GM19438 (cell line): ENCODE results near the gene GIPR.
"Not testable (repeated sequence)": the region's sequence is repeated elsewhere in the genome, so short reads cannot be mapped to it uniquely, and the experiment has no call there.

Source experiments
- ATAC-seq: cut with Tn5 transposase; IDR thresholded peaks from one replicate; pipeline ENCODE4 v1.9.1; 2021; ENCODE audit warnings: low read depth; ENCODE audit not compliant: unreplicated experiment

GIPR gene

DNA sequence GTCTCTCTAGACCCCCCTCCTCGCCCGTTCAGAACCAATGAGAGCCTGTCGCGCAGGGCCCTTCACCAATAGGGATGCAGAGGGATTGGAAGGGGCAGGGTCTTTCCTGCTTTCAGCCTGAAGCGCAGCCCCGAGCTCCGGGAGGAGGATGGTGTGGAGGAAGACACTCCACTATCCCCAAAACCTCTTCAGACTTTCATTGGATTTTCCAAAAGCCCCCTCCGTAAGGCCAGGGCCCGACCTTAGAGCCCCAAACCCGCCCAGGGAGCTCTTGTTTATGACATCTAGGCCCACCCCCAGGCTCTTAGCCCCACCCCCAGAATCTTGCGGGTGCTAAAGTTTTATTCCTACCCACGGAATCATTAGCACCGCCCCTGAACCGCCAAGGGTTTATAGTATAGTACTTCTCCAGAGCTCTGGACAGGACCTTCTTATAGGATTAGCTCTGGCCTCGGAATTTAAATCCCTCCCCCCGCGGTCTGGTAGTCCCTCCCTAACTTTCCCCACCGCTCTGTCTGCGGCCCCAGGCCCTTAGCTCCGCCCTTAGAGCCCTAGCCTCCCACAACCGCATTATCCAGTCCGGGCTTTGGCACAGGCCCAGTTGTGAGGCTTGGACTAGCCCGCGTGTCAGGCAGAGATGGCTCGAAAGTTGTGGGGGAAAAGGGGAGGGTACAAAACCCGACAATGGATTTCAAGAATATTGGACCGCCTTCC lies 22.2 kb upstream of the GIPR start:
- peak; percentile 29 for ATAC-seq

DNA sequence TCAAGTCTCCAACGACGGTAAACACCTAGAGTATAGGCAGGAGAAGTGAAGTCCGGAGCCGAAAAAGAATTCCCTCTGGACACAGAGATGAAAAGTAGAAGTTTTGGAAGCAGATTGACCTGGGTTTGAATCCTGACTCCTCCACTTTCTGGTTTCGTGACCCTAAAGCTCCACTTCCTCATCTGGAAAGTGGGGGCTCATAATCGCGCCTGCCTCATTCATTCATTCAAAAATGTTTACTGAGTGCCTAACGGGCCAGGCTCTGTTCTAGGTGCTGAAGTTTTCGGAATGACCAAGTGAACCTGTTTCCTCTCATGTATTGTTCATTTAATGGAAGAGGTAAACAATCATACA lies 21.7 kb upstream of the GIPR start:
- no peak for ATAC-seq

DNA sequence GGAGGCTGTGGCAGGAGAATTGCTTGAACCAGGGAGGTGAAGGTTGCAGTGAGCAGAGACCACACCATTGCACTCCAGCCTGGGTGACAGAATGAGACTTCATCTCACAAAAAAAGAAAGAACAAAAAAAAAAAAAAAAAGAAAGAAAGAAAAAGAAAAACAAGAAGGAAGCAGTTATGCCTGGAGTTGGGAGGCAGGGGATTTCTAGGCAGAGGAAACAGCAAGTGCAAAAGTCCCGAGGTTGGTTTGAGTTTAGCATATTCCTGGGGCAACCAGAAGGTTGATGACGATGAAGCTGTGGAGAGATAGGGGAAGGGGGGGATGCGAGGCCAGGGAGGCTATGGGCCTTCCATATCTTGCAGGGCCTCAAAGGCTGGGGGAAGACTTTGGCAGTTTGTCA lies 17.3 kb upstream of the GIPR start:
- no peak for ATAC-seq

DNA sequence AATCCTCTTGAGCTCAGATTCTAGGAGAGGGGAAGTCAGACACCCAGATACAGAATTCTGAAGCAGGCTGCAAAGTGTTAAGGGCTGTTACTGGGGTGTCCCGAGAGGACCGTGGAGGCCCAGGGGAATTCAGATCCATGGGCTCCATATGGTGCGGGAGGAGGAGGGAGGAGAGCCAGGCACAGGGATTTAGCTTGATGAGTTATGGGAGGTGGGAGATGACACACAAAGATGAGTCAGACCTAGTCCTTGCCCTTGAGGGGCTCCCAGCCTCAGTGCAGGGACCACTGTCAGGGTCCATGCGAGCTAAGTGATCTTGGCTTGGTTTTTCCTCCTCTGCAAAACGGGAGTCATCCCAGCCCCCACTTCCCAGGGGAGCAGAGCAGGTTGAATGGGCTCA lies 14.4 kb upstream of the GIPR start:
- no peak for ATAC-seq

DNA sequence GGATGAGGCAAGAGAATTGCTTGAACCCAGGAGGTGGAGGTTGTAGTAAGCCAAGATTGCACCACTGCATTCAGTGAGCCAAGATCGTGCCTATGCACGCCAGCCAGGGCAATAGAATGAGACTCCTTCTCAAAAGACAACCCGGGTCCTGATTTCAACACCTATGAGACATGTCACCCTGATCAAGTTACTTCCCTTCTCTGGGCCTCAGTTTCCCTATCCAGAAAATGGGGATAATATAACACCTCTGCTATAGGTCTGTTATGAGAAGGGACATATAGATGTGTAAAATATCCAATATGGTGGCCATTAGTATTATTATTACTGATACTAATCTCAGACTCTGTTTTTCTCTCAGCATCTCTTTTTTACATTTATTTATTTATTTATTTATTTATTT lies 12.9 kb upstream of the GIPR start:
- ATAC-seq, result no peak

DNA sequence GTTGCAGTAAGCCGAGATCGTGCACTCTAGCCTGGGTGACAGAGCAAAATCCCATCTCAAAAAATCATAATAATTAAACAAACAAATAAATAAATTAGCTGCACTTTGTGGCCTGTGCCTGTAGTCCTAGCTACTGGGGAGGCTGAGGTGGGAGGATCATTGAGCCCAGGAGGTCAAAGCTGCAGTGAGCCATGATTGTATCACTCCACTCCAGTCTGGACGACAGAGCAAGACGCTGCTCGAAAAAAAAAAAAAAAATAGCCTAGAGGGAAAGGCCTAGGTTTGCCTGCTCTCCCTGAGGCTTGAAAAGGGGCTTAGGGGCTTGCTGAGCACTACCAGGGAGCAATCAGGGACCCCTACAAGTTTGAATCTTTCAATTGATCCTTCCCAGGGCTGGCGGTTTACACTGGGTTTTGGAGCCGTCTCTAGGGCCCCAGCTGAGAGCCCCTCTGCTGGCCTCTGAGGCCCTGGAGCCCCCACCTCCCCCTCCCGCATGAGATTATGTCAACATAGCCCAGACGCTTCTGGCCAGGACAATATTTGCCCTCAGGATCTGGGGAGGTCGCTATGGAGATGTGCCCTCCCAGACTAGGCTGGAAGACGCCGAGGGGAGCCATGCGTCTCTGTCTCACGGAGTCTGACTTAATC lies 10.4 kb upstream of the GIPR start:
- no peak for ATAC-seq

DNA sequence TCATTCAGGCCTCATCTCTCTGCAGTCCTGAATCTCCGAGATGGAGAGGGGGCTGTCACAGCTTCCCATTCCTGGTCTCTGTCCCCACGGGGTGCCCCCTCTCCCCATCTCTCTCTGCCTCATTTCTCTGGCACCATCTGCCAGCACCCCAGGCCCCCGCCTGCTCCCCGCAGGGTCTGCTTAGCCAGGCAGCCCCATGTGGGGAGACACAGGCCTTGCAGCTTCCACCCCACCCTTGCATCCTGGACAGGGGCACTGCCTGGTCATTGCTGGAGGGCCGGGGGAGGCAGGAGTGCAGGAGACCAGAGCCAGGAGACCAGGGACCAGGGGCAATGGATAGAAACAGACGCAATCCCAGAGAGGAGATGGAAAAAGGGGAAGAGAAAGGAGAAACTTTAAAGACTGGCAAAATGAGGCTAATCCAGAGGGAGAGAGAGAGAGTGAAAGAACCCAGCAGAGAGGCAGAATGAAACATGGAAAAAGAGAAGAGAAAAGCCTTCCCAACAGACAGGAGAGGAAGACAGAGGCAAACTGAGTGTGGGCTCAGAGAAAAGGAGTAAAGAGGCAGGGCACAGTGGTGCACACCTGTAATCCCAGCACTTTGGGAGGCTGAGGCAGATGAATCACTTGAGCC lies 8.8 kb upstream of the GIPR start:
- no peak for ATAC-seq

GRCh38 chr19:45660636-45661035 lies 7.4 kb upstream of the GIPR start:
- ATAC-seq, result no peak

- ATAC-seq, result no peak
These were observed 4.2 kb upstream of the GIPR start for GRCh38 chr19:45663800-45664199.

GRCh38 chr19:45664575-45664974 lies 3.4 kb upstream of the GIPR start:
- ATAC-seq, result no peak

DNA sequence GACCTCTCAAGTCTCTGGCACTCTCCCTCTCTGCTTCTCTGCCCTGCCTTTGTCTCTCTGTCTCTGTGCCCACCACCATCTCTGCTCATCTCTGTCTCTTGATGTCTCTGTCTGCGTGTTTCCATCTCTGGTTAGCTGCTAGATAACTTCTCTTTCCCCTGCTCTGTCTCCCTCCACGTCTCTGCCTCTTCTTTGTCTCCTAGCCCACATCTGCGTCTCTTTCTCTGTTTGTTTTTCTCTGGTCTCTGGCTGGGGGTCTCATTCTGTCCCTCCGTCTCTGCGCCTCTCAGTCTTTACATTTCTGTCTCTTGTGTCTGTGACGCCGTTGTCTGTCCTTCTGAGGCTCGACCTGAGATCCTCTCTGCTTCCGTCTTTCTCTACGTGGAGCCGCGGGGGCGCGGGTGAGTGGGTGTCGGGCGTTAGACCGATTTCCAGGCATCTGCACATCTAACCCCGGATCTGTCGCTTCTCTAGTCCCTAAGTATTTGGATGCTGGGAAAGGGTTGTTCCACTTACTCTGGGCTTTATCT lies 386 bp downstream of the GIPR start:
- ATAC-seq, result no peak

DNA sequence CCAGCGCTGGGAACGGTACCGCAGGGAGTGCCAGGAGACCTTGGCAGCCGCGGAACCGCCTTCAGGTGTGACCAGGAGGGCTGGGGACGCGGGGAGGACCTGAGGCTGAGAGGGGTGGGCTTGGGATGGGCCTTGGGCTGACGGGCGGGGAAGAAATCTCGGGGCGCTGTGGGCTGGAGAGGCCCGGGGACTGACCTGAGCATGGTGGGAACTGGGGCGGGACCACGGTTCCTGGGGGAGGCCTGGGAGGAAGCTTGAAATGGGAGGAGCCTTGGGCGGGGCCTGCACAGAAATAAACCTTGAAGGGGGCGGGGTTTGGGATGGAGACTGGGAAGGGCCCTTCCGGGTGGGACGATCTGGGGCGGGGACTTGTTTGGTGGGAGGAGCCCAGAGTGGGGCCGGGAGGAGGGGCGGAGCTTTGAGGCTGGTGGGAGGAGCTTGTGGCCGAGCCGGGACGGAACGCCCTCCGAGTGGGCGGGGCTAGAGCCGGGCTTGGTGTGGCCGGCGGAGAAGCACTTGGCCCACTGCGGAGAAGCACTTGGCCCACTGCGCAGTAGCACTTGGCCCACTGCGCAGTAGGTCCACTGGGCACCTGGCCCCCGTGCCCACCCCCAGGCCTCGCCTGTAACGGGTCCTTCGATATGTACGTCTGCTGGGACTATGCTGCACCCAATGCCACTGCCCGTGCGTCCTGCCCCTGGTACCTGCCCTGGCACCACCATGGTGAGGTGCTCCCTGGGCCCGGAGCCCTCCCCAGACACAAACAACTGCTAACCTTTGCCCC lies 2.8 kb downstream of the GIPR start:
- no peak for ATAC-seq

DNA sequence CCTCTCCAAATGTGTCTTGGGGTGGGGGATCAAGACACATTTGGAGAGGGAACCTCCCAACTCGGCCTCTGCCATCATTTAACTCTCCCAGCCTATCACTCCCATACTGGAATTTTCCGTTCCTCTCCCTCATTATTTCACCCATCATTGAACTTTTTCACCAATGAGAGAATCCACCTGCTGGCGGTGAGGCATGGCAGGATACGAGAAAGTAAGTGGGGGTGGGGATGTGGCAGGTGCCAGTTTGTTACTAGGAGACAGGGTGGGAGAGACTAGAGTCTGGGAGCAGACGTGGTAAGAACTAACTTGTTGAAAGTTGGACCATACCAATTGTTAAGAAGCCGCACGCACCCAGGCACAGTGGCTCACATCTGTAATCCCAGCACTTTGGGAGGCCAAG lies 6.9 kb downstream of the GIPR start:
- no peak for ATAC-seq

- ATAC-seq, result peak; percentile 11
These were observed 8.8 kb downstream of the GIPR start for GRCh38 chr19:45676851-45677263.

DNA sequence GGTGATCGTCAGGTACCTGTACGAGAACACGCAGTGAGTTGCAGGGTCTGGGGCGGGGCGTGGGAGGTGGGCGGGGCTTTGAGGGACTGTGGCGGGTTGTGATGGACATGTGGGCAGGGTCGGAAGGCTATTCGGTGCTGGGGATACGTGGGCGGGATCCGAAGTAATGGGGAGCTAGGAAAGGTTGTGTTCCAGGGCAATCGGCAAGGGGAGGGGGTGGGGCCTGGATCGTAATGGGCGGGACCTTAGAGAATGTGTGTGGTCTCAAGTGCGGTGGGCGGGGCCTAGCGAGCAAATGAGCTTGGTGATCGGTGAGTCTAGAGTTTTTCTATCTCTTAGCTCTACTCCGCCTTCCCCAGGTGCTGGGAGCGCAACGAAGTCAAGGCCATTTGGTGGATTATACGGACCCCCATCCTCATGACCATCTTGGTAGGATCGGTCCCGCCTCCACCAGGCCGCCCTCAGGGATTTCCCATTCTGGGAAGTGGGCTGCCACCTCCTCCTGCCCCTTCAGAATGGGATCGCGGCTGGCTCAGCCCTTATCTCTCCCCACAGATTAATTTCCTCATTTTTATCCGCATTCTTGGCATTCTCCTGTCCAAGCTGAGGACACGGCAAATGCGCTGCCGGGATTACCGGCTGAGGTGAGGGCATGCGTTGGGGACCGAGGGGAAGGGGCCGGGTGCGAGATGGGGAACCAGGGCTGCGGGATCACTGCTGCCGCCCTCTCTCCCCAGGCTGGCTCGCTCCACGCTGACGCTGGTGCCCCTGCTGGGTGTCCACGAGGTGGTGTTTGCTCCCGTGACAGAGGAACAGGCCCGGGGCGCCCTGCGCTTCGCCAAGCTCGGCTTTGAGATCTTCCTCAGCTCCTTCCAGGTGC lies 9.6 kb downstream of the GIPR start:
- peak; percentile 61 for ATAC-seq

GRCh38 chr19:45681391-45682015 lies 13.5 kb downstream of the GIPR start:
- peak; percentile 59 for ATAC-seq

DNA sequence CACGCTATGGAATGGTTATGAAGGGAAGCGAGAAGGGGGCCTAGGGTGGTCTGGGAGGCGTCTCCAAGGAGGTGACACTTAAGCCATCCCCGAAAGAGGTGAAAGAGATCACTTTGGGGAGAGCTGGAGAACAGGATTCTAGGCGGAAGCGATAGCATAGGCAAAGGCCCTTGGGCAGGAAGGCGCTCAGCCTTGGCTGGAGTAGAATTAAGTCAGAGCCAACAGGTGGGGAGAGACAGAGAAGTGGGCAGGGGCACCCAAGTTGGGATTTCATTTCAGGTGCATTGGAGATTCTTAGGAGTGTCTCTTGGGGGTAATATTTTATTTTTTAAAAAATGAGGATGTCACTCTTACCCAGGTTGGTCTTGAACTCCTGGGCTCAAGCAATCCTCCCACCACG lies 14.1 kb downstream of the GIPR start:
- ATAC-seq, result no peak

DNA sequence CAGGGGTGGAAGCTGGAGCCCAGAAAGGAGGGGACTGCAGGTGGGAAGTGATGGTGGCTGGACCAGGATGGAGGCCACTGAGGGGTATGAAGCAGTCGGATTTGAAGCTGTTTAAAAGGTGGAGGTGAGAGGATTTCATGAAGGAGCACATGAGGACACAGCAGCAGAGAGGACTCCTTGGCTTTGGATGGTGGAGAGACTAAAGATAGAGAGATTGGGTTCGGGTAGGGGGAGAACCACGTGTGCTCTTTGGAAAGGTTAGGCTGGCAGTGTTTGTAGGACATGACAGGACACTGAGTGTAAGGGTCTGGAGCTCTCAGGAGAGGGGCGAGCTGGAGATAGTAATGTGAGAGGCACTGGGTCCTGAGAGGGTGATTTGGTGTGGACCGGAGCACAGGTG lies 14.9 kb downstream of the GIPR start:
- ATAC-seq, result no peak

DNA sequence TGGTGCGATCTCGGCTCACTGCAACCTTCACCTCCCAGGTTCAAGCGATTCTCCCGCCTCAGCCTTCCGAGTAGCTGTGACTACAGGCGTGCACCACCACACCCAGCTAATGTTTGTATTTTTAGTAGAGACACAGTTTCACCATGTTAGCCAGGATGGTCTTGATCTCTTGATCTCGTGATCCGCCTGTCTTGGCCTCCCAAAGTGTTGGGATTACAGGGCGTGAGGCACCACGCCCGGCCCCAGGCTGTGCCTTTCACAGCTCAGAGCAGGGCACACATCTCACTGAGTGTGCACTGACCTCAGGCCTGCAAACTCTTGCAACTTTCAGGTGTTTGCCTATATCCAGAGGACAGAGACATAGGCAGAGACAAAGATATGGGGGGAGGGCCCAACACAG lies 17.0 kb downstream of the GIPR start:
- ATAC-seq, result not testable (repeated sequence)

GRCh38 chr19:45687599-45687998 lies 19.6 kb downstream of the GIPR start:
- ATAC-seq, result no peak
